Large intestine (tissue), 12 donors: ENCODE data around the gene SMYD4. TPM values are rescaled to one million over a fixed set of nuclear protein-coding genes. Genes with fewer than 3 reads are reported as not detected.

Experiments
- DNase-seq, 2 donors: peaks; one replicate each; pipeline versions ENCODE4 v3.0.0 to v3.0.0-alpha.2; 2013
- H3K27ac ChIP-seq: one replicate; pipeline ENCODE4 v1.5.1; 2013; ENCODE audit warnings: low read length
- H3K27me3 ChIP-seq: 2 replicates; pipeline ENCODE4 v1.6.1; 2013; ENCODE audit warnings: low read length; ENCODE audit not compliant: control insufficient read depth, insufficient read depth
- H3K36me3 ChIP-seq: 2 replicates; pipeline ENCODE4 v1.6.1; 2013; ENCODE audit warnings: low read length; ENCODE audit not compliant: control insufficient read depth, insufficient read depth
- H3K4me1 ChIP-seq: one replicate; pipeline ENCODE4 v1.6.1; 2013; ENCODE audit warnings: low read length; ENCODE audit not compliant: control insufficient read depth, insufficient read depth
- H3K4me3 ChIP-seq: one replicate; pipeline ENCODE4 v1.5.1; 2013; ENCODE audit warnings: low read length
- H3K9me3 ChIP-seq: one replicate; pipeline ENCODE4 v1.6.1; 2013; ENCODE audit warnings: mild to moderate bottlenecking, low read depth, low read length, moderate library complexity; ENCODE audit not compliant: control insufficient read depth
- WGBS: methylation state at CpG from one replicate; pipeline ENCODE4 v1.1.5; 2013; ENCODE audit warnings: low lambda C conversion rate; ENCODE audit not compliant: insufficient coverage; 5-methylcytosine and 5-hydroxymethylcytosine counted together
- long read RNA-seq, 11 donors: transcript quantifications; one replicate each; lab custom pipeline, GENCODE V29; 2026
- polyA plus RNA-seq: library from polyadenylated mRNA; unstranded; fragments of 120-200 nt; gene quantifications from one replicate; pipeline ENCODE4 v1.2.1, GENCODE V29; 2013

SMYD4 gene, protein sequence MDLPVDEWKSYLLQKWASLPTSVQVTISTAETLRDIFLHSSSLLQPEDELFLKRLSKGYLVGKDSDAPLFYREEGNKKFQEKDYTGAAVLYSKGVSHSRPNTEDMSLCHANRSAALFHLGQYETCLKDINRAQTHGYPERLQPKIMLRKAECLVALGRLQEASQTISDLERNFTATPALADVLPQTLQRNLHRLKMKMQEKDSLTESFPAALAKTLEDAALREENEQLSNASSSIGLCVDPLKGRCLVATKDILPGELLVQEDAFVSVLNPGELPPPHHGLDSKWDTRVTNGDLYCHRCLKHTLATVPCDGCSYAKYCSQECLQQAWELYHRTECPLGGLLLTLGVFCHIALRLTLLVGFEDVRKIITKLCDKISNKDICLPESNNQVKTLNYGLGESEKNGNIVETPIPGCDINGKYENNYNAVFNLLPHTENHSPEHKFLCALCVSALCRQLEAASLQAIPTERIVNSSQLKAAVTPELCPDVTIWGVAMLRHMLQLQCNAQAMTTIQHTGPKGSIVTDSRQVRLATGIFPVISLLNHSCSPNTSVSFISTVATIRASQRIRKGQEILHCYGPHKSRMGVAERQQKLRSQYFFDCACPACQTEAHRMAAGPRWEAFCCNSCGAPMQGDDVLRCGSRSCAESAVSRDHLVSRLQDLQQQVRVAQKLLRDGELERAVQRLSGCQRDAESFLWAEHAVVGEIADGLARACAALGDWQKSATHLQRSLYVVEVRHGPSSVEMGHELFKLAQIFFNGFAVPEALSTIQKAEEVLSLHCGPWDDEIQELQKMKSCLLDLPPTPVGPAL
- 15.4 TPM for polyA plus RNA-seq
- long read RNA-seq, donor 1, partial matches to known transcripts = 5 of 7 reads
- long read RNA-seq, donor 1, other reads (novel, unspliced or antisense) = 0 of 7 reads
- long read RNA-seq, donor 2, full-length matches to known transcripts = 2 of 2 reads
- long read RNA-seq, donor 2, partial matches to known transcripts = 0 of 2 reads
- long read RNA-seq, donor 2, other reads (novel, unspliced or antisense) = 0 of 2 reads
- long read RNA-seq, donor 3 = 0 reads
- long read RNA-seq, donor 4 = 0 reads
- long read RNA-seq, donor 5, full-length matches to known transcripts = 2 of 42 reads
- long read RNA-seq, donor 5, partial matches to known transcripts = 40 of 42 reads
- long read RNA-seq, donor 5, other reads (novel, unspliced or antisense) = 0 of 42 reads
- long read RNA-seq, donor 6, full-length matches to known transcripts = 1 of 40 reads
- long read RNA-seq, donor 6, partial matches to known transcripts = 9 of 40 reads
- long read RNA-seq, donor 6, other reads (novel, unspliced or antisense) = 30 of 40 reads
- long read RNA-seq, donor 7, full-length matches to known transcripts = 1 of 1 reads
- long read RNA-seq, donor 7, partial matches to known transcripts = 0 of 1 reads
- long read RNA-seq, donor 7, other reads (novel, unspliced or antisense) = 0 of 1 reads
- long read RNA-seq, donor 8, full-length matches to known transcripts = 3 of 8 reads
- long read RNA-seq, donor 8, partial matches to known transcripts = 5 of 8 reads
- long read RNA-seq, donor 8, other reads (novel, unspliced or antisense) = 0 of 8 reads
- long read RNA-seq, donor 9, full-length matches to known transcripts = 2 of 2 reads
- long read RNA-seq, donor 9, partial matches to known transcripts = 0 of 2 reads
- long read RNA-seq, donor 9, other reads (novel, unspliced or antisense) = 0 of 2 reads
- long read RNA-seq, donor 10, full-length matches to known transcripts = 1 of 1 reads
- long read RNA-seq, donor 10, partial matches to known transcripts = 0 of 1 reads
- long read RNA-seq, donor 10, other reads (novel, unspliced or antisense) = 0 of 1 reads
- long read RNA-seq, donor 11, full-length matches to known transcripts = 1 of 1 reads
- long read RNA-seq, donor 11, partial matches to known transcripts = 0 of 1 reads
- long read RNA-seq, donor 11, other reads (novel, unspliced or antisense) = 0 of 1 reads

GRCh38 chr17:1829592-1830257 lies at the start of gene SMYD4, which contains the start of gene RPA1:
TSS of gene SMYD4 (minus strand) at chr17:1829902. CDS start at chr17:1827994, 1,908 bp downstream.
TSS of gene RPA1 (plus strand) at chr17:1830005. CDS start at chr17:1830094, 89 bp downstream.
- Histone ChIP-seq H3K36me3 (peaks cover 10% of the 10 kb centered on the region), H3K4me1 (peaks cover 8% of the 10 kb centered on the region), H3K27ac (peak within 1 kb of the TSS; percentile 87), H3K9me3 (no peaks in the 10 kb centered on the region), H3K4me3 (peak within 1 kb of the TSS; percentile 90), H3K27me3 (no peaks in the 10 kb centered on the region)
- DNase-seq = peak; percentile 90 to 94
- no CpG with 5 or more reads among the region's 83 CpGs for WGBS

DNA sequence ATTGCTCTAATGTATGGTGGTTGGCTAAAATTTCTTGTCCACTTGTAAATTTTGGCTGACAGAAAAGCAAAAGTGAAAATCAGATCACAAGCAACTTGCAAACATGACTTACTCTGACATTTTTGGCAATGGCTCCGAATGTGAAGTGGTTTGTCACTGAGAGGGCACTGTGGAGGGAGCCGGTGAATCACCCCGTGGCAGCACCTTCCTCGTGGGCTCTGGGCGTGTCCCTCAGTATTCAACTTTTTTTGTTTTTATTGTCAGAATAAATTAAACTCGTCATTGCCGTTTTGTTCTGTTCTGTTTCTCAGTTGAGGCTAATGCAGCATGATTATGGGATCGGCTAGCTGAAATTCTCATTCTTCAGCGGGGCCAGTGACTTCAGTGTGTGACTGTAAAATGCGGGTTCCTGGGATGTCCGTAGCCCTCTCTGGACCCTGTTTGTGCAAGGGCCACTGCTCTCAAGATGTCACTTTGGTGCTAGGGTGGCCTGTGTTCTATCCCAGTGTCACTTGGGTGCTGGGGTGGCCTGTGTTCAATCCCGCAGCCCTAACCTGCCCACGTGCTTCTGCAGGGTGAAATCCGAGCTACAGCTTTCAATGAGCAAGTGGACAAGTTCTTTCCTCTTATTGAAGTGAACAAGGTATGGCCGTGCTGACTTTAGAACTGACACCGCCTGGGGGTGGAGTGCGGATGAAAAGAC lies 48.9 kb upstream of the SMYD4 start:
- 100% methylated on average over 1 of the region's 17 CpGs for WGBS
- Histone ChIP-seq H3K4me3 (no peak overlapping the region), H3K36me3 (peaks cover 70% of the 10 kb centered on the region), H3K9me3 (no peaks in the 10 kb centered on the region), H3K27ac (no peak overlapping the region), H3K4me1 (no peaks in the 10 kb centered on the region), H3K27me3 (no peaks in the 10 kb centered on the region)
- no peak for DNase-seq

- no peak for DNase-seq
- Histone ChIP-seq H3K27ac (no peak overlapping the region), H3K9me3 (no peaks in the 10 kb centered on the region), H3K27me3 (no peaks in the 10 kb centered on the region), H3K4me3 (no peak overlapping the region), H3K4me1 (no peaks in the 10 kb centered on the region), H3K36me3 (peaks cover 65% of the 10 kb centered on the region)
- 92% methylated on average over 2 of the region's 4 CpGs for WGBS
Measured at GRCh38 chr17:1875597-1875996, 45.9 kb upstream of the SMYD4 start.

GRCh38 chr17:1873418-1873817 lies 43.7 kb upstream of the SMYD4 start:
- H3K4me3 ChIP-seq = no peak overlapping the region
- no peaks in the 10 kb centered on the region for H3K4me1 ChIP-seq
- no peaks in the 10 kb centered on the region for H3K27me3 ChIP-seq
- 80% methylated on average over 2 of the region's 9 CpGs for WGBS
- peaks cover 47% of the 10 kb centered on the region for H3K36me3 ChIP-seq
- H3K9me3 ChIP-seq = no peaks in the 10 kb centered on the region
- no peak for DNase-seq
- H3K27ac ChIP-seq = no peak overlapping the region

GRCh38 chr17:1872976-1873375 lies 43.3 kb upstream of the SMYD4 start:
- H3K4me1 ChIP-seq = no peaks in the 10 kb centered on the region
- no peak overlapping the region for H3K27ac ChIP-seq
- DNase-seq = no peak
- H3K9me3 ChIP-seq = no peaks in the 10 kb centered on the region
- 89% methylated on average over 1 of the region's 4 CpGs for WGBS
- H3K36me3 ChIP-seq = peaks cover 43% of the 10 kb centered on the region
- no peak overlapping the region for H3K4me3 ChIP-seq
- H3K27me3 ChIP-seq = no peaks in the 10 kb centered on the region

- no peak overlapping the region for H3K27ac ChIP-seq
- no peaks in the 10 kb centered on the region for H3K27me3 ChIP-seq
- H3K4me3 ChIP-seq = no peak overlapping the region
- no peaks in the 10 kb centered on the region for H3K9me3 ChIP-seq
- H3K36me3 ChIP-seq = peaks cover 36% of the 10 kb centered on the region
- no peak for DNase-seq
- no peaks in the 10 kb centered on the region for H3K4me1 ChIP-seq
- no CpG with 5 or more reads among the region's 12 CpGs for WGBS
Measured at GRCh38 chr17:1872254-1872653, 42.6 kb upstream of the SMYD4 start.

- WGBS = 80% methylated on average over 2 of the region's 5 CpGs
- Histone ChIP-seq H3K36me3 (peaks cover 32% of the 10 kb centered on the region), H3K27me3 (no peaks in the 10 kb centered on the region)
Measured at GRCh38 chr17:1871756-1872155, 42.1 kb upstream of the SMYD4 start.

DNA sequence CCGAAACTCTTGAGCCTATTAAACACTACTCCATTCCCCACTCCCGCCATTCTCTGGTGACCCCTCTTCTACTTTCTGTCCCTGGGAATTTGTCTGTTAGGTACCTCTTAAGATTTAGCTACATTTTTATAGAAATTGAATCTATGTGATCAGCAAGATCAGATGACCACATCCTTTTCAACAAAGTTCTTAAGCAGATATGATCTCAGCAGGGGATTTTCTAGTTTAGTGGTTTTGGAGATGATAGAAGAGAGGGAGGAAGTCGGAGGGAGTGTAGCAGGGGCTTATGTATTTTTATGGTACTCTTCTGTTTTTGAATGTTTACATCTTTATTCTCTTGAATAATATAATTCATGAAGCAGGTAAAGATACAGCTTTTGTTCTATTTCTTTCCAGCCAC lies 40.9 kb upstream of the SMYD4 start:
- WGBS = 100% methylated on average over 1 of the region's 3 CpGs
- H3K27ac ChIP-seq = no peak overlapping the region

More at GRCh38 chr17:1871756-1872155, 42.1 kb upstream of the SMYD4 start:
- DNase-seq = no peak
- Histone ChIP-seq H3K4me1 (no peaks in the 10 kb centered on the region), H3K9me3 (no peaks in the 10 kb centered on the region), H3K27ac (no peak overlapping the region), H3K4me3 (no peak overlapping the region)

More for the DNA sequence above, 40.9 kb upstream of the SMYD4 start:
- no peak overlapping the region for H3K4me3 ChIP-seq
- no peak for DNase-seq
- H3K9me3 ChIP-seq = no peaks in the 10 kb centered on the region
- H3K36me3 ChIP-seq = peaks cover 33% of the 10 kb centered on the region
- no peaks in the 10 kb centered on the region for H3K27me3 ChIP-seq
- H3K4me1 ChIP-seq = no peaks in the 10 kb centered on the region
